ENCODE measurements around the gene KIF16B.
A peak's percentile ranks its signal among the peaks of the same experiment; 100 is the strongest.

KIF16B gene

GRCh38 chr20:16424780-16425179, 148.5 kb downstream of the KIF16B start:
- no peak for DNase-seq (ENCODE audit: low read depth)
- TF ChIP-seq, protein P1, sequence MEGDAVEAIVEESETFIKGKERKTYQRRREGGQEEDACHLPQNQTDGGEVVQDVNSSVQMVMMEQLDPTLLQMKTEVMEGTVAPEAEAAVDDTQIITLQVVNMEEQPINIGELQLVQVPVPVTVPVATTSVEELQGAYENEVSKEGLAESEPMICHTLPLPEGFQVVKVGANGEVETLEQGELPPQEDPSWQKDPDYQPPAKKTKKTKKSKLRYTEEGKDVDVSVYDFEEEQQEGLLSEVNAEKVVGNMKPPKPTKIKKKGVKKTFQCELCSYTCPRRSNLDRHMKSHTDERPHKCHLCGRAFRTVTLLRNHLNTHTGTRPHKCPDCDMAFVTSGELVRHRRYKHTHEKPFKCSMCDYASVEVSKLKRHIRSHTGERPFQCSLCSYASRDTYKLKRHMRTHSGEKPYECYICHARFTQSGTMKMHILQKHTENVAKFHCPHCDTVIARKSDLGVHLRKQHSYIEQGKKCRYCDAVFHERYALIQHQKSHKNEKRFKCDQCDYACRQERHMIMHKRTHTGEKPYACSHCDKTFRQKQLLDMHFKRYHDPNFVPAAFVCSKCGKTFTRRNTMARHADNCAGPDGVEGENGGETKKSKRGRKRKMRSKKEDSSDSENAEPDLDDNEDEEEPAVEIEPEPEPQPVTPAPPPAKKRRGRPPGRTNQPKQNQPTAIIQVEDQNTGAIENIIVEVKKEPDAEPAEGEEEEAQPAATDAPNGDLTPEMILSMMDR (IDR thresholded peaks at IDR 0.05; ENCODE audit: control insufficient read depth, extremely low read depth, insufficient read depth), result no peak
- H3K4me3 ChIP-seq (ENCODE audit: low read depth, low read length), result no peak overlapping the region

DNA sequence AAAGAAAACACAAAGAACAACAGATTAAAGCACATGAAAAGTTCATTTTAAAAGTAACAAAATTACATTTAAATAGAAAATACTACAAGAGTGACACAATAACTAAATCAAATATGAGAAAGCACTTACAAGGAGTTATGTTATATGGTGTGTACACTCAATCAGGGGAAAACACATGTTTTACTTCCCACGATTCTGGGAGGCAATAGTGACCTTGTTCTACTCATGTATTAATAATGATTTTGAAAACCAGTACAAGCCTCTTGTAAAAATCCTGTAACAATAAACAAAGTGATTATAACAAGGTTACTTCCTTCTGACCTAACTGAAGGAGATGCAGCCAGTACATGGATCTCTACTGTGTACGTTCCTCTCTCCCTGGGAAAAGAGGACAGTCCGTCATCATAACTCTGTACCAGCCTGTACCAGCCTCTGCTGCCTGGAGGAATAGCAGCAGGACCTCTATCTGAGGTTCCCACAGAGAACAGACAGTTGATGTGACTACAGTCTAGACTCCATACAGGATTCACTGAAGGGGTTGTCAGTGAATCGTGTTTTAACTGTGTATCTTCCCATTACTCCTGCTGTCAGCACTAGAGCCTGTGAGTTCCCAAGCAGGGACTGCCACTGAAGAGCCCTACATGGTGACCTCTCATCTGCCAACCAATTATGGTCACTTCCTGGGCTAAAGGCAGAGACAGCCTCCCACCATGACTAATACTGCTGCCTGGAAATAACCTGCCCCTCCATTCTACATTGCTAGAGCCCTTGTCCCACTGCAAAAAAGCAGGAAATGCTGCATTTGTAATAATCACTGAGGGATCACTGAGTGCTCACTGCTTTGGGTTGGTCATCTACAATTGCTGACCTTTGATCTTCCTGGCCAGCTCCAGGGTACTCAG, 149.7 kb downstream of the KIF16B start:
- H3K4me3 ChIP-seq (ENCODE audit: low read depth, low read length), result no peak overlapping the region
- TF ChIP-seq, protein P1 (IDR thresholded peaks at IDR 0.05; ENCODE audit: control insufficient read depth, extremely low read depth, insufficient read depth), result no peak
- DNase-seq (ENCODE audit: low read depth), result peak; percentile 8

DNA sequence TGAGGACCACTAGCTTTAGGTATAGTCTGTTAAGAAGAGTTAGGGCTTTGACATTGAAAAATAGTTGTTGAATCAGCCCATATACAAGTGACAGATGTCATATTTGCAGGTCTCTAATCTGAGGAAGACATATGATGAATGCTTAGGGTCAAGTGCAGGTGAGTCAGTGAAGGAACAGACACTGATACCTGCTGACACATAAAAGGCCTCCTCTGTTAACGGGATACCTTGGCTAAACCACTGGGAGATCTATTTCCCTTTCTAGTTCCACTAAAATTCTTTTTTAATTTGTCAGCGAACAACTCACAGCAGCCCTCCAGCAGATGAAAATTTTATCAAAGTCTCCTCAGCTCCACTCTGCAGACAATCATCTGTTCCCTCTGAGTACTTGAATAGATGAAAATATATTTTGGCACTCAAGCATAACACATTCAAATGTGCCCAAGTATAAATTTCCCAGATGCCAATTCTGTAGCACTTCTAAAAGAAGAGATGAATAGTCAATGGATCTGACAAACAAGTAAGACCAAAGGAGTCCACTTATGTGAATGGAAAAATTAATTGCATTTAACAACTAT, 154.0 kb downstream of the KIF16B start:
- TF ChIP-seq, protein P1 (IDR thresholded peaks at IDR 0.05; ENCODE audit: control insufficient read depth, extremely low read depth, insufficient read depth), result no peak
- H3K4me3 ChIP-seq (ENCODE audit: low read depth, low read length), result no peak overlapping the region
- DNase-seq (ENCODE audit: low read depth), result no peak

DNA sequence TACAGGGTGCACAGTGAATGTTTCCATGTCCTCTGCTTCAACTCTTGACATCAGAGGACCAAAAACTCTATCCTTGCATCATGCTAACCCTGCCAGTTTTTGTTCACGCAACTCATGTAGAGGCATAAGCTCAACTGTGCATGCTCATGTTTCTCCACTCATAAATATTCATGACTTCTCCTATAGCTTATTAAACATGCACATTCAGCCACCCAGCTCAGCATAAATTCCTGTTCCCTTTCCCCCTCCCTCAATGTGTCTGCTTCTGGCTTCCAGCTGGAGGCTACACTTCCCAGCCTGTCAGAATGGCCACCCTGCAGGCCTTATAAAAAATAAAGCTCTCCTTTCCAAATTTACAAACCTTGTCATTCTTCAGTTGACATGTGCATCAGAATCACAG, 154.6 kb downstream of the KIF16B start:
- no peak overlapping the region for H3K4me3 ChIP-seq (ENCODE audit: low read depth, low read length)
- no peak for DNase-seq (ENCODE audit: low read depth)
- TF ChIP-seq, protein P1 (IDR thresholded peaks at IDR 0.05; ENCODE audit: control insufficient read depth, extremely low read depth, insufficient read depth), result no peak

GRCh38 chr20:16417001-16417400, 156.2 kb downstream of the KIF16B start:
- TF ChIP-seq, protein P1 (IDR thresholded peaks at IDR 0.05; ENCODE audit: control insufficient read depth, extremely low read depth, insufficient read depth), result no peak
- no peak overlapping the region for H3K4me3 ChIP-seq (ENCODE audit: low read depth, low read length)
- DNase-seq (ENCODE audit: low read depth), result no peak

GRCh38 chr20:16415071-16416053, 157.9 kb downstream of the KIF16B start:
- TF ChIP-seq, protein P1 (IDR thresholded peaks at IDR 0.05; ENCODE audit: control insufficient read depth, extremely low read depth, insufficient read depth), result no peak
- H3K4me3 ChIP-seq (ENCODE audit: low read depth, low read length), result no peak overlapping the region
- DNase-seq (ENCODE audit: low read depth), result no peak

Measured in LNCaP clone FGC (cell line).